Fibroblast of skin of right quadriceps (primary cell): Measurements from ENCODE around the gene MBOAT7.
A peak's percentile ranks its signal among the peaks of the same experiment; 100 is the strongest.
"Not testable (repeated sequence)": the region's sequence is repeated elsewhere in the genome, so short reads cannot be mapped to it uniquely, and the experiment has no call there.

Experiments used
- DNase-seq: peaks from one replicate; pipeline ENCODE4 v3.0.0-alpha.2; 2013

Gene MBOAT7

DNA sequence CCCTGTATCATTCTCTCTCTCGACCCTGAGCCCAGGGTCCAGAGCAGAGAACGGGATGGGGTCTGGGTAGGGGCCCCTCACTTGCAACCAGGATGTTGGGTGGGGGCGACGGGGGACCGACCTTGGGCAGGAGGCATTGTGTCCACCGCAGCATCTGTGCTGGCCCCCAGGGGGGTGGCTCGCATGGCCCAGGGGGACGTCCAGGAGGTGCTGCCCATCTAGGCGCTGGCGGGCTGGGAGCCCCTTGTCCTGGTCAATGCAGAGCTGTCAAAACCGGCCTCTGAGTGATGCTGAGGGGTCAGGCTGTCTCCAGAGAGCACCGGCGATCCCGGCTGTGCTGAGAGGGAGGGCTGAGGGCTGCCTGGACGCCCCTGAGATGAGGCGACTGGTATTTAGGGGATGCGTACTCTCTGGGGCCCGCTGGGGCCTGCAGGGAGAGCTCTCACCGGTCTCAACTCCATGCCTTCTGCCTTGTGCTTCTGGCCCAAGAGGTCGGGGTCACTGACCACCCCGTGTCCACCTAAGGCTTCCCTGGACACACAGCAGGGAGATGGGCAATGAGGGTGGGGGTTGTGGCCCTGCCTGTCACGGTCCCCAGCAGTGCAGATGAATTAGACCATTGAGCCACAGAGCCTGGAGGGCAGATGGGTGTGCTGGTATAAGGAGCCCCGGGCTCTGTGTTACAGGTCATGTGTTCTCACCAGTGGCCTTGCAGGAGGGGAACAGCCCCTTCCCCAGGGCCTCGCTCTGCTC lies 19.9 kb upstream of the MBOAT7 start:
- DNase-seq: no peak

DNA sequence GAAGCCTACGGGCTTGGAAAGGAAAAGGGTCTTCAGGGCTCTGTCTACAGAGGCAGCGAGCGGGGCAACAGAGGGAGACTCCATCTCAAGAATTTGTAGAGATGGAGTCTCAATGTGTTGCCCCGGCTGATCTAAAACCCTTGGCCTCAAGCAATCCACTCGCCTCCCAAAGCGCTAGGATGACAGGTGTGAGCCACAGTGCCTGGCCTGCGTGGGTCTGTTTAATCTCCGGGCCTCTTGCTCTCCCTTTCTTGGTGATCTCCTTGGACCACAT lies 19.3 kb upstream of the MBOAT7 start:
- no peak for DNase-seq

DNA sequence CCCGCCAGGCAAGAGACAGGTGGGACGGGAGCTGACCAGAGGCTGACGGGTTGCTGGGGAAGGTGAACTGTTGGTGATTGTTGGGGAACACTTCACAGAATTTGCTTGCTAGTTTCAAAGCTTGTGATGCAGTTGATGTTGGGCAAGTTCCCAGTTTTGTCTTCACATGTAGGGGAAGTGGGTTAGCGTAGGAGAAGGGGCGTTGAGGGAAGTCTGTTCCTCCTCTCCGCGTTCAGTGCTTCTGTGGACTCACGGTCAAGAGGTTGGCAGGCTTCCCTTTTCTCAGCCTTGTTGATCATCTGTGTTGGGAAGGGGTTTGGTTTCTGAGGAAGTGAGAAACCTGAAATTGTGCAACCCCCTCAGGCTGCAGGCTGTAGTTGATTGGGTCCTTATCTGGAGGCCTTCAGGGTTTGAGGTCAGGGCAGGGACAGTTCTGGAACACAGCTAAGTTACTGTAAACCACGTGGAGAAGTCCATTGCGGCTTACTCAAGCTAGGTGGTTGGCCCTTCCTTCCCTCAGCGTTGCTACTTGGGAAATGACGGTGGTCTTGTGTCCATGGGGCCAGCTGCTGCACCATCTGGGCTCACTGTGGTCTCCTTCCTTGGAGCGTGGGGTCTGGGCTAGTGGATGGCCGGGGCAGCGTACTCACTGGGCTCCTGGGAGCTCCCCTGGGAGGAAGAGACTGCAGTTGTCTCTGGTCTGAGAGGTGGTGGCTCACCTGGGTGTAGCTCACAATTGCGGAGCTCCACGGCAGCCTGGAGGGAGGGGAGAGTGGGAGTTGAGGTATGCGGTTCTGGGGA lies 18.8 kb upstream of the MBOAT7 start:
- DNase-seq: peak; percentile 49

DNA sequence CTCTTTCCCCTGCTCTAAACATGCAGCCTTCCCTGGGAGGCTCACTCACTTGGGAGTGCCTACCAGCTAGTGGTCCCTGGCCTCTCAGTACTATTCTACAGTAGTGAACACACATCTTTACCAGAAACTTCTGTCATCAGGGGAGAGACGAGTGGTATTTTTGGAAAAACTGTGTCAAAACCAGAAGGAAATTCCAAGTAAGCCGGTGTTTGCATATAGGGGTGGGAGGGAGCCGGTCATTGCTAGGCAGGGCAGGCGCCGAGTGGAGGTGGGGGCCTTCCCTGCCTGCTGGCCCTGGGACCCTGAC lies 18.2 kb upstream of the MBOAT7 start:
- no peak for DNase-seq

DNA sequence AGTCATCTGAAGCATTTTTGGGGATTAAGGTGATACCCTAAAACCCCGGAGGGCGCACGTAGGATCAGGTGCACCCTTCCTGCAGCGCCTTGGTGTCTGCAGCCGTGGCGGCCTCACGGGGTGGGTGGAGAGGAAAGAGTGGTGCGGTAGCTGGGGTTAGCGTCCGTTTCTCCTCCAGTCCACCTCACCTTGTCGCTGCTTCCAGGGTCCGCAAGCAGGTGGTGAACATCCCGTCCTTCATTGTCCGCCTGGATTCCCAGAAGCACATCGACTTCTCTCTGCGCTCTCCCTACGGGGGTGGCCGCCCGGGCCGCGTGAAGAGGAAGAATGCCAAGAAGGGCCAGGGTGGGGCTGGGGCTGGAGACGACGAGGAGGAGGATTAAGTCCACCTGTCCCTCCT lies 17.8 kb upstream of the MBOAT7 start:
- DNase-seq: not testable (repeated sequence)

DNA sequence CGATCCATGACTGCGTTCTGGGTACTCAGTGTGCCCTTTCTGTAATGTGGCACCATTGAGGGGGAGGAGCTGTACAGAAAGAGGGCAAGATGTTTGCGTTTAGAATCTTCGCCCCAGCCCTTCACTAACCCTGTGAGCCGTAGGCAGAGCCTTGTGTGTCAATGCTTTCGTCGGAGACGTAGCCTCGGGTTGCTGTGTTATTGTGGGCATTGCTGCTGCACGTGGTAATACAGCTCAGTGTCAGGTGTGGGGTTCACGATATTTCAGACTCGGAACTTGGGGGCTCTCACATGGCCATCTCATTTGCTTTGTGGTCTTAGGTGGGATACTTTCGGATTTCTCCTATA lies 17.4 kb upstream of the MBOAT7 start:
- no peak for DNase-seq

DNA sequence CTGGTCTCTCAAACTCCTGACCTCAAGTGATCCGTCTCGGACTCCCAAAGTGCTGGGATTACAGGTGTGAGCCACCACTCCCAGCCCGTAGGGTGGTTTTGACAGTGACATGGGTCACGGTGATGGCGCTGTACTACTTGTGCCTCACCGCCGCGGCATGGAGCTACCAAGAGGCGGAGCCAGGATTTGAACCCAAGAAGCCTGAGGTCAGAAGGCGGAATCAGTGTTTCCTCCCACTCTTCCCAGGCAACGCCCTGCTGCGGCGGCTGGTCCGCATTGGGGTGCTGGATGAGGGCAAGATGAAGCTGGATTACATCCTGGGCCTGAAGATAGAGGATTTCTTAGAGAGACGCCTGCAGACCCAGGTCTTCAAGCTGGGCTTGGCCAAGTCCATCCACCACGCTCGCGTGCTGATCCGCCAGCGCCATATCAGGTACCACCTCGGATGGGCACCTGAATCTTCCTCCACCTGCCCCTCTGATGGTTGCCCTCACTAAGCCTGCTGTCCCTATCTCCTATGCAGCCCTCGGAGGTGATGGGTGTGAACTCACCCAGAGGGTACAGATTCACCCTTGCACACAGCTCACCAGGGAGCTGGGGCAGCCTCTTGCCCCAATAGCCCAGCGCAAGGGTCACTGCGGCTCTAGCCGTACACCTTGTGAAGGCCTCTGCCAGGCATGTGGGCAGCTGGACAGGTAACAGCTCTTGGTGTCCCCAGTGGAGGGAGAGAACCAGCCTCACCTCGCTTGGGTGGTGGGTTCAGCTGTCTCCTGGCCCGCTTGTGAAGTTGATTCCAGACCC lies 16.9 kb upstream of the MBOAT7 start:
- no peak for DNase-seq

DNA sequence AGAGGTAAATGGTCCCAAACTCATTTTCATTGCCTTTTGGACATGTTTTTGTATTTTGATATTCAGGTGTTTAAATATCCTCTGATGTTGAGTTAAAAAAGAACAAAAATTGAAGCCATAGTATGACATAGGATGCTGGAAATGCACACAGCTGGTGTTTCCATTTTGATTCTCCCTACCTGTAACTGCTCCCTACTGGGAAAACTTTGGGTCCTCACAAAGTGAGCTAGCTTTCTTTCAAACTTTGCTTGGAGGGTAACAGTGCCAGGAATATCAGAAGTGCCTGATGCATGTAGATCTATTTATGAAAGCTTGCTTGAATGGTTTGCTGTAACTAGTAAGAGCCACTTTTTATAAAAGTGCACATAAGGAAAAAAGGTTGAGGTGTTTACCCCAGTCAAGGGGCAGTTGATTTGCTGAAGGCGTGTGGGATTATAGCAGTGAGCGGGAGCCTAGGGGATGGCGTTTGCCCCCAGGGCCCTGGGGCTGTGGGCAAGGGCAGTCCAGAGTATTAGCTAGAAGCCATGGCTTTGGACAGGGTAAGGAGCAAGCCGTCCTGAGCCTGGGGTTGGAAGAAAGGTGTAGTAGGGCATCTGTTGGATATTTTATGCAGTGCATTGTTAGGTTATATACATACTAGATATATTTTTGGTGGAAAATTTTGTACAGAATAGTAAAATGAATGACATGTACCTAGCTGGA lies 15.5 kb upstream of the MBOAT7 start:
- DNase-seq: no peak

DNA sequence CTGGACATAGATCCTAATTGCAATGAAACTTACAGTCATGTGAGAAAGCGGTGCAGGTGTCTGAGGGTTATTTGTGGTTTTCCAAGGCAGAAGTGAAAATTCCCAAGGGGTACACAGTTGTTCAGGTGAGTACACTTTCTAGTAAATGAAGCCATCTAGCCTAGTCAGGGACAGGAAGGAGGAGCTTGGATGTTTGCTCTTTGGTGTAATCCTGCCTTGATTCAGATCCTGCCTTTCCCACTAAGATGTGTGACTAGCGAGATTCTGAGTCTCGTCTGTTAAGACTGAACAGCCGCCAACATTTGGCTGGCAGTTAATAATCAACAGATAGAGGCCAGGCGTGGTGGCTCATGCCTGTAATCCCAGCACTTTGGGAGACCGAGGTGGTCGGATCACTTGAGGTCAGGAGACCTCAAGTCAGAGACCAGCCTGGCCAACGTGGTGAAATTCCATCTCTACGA lies 13.8 kb upstream of the MBOAT7 start:
- no peak for DNase-seq

DNA sequence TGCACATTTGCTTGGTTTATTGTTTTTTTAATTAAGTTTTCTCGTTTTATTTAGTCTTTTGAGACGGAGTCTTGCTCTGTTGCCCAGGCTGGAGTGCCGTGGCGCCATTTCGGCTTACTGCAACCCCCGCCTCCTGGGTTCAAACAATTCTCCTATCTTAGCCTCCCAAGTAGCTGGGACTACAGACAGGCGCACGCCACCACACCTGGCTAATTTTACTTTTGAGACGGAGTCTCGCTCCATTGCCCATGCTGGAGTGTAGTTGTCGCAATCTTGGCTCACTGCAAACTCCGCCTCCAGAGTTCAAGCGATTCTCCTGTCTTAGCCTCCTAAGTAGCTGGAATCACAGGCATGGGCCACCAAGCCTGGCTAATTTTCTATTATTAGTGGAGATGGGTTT lies 12.6 kb upstream of the MBOAT7 start:
- no peak for DNase-seq

DNA sequence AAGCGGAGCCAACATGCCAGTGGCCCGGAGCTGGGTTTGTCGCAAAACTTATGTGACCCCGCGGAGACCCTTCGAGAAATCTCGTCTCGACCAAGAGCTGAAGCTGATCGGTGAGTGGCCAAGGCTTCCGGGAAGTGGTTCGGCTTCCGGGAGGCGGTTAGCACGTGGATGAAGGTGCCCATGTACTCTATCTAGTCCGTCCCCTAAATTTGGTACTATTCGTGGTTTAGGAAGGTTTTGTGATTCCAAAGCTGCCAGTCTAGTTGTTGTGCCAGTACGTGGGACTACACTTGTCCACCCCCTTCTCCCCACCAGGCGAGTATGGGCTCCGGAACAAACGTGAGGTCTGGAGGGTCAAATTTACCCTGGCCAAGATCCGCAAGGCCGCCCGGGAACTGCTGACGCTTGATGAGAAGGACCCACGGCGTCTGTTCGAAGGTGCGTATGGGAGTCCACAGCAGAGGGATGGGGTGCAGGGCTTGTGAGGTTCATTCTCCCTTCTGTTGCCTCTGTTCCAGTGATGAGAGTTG lies 11.9 kb upstream of the MBOAT7 start:
- DNase-seq: no peak

DNA sequence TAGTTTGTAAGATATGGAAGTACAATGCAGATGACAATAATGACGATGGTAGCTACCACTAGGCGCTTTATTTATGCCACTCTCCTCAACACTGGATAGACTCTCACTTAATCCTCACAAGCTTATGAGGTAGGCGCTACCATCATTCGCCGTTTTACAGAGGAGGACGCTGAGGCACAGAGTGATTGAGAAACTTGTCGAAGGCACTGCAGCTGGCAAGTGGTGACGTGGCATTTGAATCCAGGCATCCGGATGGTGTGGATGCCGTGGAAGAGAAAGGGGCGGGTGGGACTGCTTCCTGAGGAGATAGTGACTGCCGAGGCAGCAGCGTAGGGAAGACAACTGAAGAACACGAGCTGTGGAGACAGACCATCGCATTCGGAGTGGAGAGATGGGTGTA lies 10.0 kb upstream of the MBOAT7 start:
- no peak for DNase-seq

DNA sequence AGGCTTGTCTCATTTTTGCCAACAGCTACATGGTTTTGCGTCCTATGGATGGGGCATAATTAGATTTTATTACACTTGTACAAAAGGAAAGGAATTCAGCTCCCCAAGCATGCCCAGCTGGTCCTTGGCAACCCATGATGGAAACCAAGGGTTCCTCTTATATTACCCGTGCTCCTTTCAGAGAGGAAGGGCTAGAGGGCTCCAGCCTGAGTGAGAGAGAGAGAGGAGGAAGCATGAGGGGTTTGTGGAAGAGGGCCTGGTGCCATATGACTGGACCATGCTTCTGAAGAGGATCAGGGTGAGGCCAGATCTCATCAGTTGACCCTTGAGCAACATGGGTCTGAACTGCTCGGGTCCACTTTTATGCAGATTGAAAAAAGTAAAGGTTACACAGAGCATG lies 7.7 kb upstream of the MBOAT7 start:
- DNase-seq: no peak

DNA sequence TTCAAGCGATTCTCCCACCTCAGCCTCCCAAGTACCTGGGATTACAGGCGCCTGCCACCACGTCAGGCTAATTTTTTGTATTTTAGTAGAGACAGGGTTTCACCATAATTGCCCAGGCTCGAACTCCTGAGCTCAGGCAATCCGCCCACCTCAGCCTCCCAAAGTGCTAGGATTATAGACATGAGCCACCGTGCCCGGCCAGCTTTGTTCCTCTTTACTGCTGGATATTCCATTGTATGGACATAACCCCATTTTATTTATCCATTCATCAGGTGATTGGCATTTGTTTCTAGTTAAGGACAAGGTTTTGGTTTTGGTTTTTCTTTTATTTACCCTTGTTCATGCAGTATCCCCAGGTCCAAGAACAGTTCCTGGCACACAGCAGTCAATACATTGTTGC lies 7.2 kb upstream of the MBOAT7 start:
- DNase-seq: no peak

DNA sequence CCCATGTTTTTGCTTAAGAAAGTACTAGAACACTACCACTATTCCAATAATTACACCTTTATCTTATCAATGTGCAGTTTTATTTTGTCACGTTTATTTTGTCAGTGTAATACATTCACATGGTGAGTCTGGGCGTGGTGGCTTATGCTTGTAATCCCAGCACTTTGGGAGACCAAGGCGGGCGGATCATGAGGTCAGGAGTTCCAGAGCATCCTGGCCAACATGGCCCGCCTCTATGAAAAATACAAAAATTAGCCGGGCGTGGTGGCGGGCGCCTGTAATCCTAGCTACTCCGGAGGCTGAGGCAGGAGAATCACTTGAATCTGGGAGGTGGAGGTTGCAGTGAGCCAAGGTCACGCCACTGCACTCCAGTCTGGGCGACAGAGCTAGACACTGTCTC lies 5.1 kb upstream of the MBOAT7 start:
- not testable (repeated sequence) for DNase-seq

DNA sequence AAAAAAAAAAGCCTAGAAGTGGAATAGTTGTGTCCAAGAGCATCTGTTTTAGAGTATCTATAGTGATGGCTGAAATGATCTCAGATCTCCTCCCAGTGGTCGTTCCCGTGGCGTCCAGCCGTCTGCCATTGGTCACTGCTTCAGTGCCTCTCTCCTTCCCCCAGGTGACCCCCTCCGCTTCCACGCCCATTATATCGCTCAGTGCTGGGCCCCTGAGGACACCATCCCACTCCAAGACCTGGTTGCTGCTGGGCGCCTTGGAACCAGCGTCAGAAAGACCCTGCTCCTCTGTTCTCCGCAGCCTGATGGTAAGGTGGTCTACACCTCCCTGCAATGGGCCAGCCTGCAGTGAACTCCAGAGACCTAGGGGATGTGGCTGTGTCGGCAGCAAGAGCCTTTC lies 3.6 kb upstream of the MBOAT7 start:
- DNase-seq: no peak

DNA sequence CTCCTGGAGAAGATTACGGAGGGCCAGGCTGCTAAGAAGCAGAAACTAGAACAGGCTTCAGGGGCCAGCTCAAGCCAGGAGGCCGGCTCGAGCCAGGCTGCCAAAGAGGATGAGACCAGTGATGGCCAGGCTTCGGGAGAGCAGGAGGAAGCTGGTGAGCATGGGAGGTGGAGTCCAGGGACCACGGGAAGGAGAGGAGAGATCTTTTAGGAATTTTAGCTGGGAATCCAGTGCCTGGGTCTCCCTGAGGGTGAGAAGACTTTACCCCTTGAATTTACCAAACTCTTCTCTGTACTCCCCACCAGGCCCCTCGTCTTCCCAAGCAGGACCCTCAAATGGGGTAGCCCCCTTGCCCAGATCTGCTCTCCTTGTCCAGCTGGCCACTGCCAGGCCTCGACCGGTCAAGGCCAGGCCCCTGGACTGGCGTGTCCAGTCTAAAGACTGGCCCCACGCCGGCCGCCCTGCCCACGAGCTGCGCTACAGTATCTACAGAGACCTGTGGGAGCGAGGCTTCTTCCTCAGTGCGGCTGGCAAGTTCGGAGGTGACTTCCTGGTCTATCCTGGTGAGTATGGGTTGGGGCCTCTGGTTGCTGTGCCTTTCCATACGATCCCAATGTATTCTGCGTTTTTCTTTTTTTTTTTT lies 2.6 kb upstream of the MBOAT7 start:
- DNase-seq: no peak

DNA sequence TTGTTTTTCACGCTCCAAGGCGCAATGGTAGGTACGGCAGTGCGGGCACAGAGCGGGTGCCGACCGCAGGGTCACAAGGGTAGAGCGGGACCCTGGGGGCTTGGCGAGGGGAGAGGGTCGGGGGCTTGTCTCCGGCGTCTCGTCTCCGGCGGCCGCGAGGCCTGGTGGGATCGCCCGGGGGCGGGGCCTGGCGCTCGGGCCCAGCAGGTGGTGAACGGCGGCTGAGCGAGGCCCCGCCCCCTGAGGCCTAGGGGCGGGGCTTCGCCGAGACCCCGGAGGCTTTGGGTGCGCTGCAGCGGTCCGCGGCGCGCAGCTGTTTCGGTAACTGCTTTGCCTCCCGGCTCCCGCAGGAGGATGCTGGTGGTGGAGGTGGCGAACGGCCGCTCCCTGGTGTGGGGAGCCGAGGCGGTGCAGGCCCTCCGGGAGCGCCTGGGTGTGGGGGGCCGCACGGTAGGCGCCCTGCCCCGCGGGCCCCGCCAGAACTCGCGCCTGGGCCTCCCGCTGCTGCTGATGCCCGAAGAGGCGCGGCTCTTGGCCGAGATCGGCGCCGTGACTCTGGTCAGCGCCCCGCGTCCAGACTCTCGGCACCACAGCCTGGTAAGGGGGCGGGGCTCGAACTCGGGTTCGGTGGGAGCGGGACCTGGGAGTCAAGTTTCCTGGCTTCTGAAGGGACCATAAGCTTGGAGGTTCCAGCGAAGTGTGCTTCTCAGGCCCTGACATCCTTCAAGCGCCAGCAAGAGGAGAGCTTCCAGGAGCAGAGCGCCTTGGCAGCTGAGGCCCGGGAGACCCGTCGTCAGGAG lies 1.8 kb upstream of the MBOAT7 start, which contains the start of gene TSEN34:
Gene TSEN34 (plus strand): TSS at position 298 of the 800 bp plus-strand sequence. CDS start 57 bp downstream, at position 355.
- DNase-seq: no peak

DNA sequence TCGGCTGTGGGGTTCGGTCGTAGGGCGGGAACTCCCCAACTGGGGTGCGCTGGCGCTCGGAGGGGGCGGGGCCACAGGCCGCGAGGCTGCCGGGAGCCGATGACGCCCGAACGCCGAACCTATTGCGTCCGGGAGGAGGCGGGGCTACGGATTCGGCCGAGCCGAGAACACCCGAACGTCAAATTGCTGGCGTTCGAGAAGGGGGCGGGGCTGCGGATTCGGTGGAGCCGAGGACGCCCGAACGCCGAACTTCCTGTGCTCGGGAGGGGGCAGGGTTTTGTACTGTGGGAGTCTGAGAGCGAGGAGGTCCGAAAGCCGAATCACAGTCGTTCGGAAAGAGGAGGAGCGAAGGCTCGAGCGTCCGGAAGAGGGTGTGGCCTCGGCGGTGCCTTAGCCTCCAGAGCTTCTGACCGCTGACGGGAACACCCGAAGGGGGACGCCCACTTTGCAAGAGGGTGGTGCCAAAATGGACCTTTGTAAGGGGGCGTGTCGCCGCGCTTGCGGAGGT lies 1.2 kb upstream of the MBOAT7 start:
- DNase-seq: peak; percentile 99

DNA sequence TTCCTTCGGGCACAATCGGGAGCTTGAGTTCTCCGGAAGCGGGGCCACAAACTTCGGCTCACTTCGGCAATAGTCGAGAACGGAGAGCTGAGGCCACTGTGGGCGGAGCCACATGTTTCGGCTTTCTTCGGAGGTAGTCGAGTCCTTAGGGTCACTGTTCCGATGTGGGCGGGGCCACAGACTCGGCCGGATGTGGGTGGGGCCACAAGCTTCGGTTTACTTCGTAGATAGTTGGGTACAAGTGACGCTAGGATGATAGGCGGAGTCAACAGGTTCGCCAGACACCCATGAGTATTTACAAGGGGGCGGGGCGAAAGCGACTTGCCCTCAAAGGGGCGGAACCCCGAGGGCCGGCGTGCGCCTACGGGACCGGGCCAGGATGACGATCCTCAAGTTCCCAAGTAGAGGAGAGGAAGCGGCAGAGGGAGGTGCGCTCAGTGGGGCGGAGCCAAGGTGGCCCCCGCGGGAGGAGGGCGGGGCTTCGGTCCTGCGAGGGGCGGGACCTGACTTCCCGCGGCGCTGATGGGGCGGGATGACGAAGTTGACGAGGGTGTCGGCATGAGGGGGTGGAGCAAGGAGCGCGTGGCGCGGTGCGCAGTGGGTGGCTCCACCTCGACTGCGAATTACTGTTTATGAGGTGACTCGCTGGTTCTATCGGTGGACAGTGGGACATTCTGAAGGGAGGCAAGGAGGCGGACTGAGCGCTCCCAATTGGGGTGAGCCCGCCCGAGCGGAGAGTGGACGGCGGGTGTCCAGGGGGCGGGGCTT lies 539 bp upstream of the MBOAT7 start:
- DNase-seq: peak; percentile 100
